ENCODE data around the gene GFI1.
"Not testable (repeated sequence)": the region's sequence is repeated elsewhere in the genome, so short reads cannot be mapped to it uniquely, and the experiment has no call there.

Gene GFI1

DNA sequence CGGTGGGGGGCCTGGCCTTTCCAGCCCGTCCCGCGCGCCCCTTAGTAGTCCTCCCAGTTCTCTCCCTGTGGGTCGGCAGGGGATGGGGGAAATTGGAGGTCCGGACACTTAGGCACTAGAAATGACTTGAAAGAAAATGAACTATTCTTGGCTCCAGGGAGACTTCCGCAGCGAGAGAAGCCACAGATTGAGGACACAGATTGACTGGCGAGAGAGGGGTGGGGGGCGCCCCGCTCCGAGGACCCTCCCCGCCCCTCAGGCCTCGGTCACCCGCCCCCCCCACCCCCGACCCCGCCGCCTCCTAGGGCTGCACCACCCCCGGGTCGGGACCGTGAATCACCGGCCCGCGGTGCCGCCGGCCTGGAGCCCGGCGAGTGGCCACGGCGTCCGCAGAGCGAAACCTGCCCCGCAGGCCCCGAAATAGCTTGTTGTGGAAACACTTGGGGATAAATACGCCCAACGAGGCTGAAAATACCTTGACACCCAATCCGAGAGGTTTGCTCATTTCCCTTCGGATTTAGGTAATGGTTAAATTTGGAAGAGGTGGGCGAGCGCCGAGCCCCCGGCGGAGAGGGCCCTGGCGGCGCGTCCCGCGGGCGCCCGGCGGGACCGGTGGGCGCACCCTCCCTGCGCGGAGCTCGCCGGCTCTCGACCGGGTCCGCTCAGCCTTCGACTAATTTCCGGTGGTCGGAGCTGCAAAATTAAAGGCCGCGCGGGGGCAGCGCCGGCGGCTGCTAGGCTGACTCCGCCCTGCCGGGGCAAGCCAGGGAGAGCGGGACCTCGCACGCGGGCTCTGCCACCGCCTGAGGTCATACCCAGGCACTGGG lies at the start of gene GFI1:
Gene GFI1, minus strand, starts transcription at position 675 of the 827 bp plus-strand sequence. CDS start 3,438 bp downstream, outside the sequence.
- DNase-seq, result peak; percentile 74

DNA sequence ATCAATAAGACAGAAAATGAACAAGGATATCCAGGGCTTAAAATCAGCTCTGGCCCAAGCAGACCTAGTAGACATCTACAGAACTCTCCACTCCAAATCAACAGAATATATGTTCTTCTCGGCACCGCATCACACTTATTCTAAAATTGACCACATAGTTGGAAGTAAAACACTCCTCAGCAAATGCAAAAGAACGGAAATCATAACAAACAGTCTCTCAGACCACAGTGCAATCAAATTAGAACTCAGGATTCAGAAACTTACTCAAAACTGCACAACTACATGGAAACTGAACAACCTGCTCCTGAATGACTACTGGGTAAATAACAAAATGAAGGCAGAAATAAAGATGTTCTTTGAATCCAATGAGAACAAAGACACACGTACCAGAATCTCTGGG lies 45.6 kb upstream of the GFI1 start:
- not testable (repeated sequence) for DNase-seq

- not testable (repeated sequence) for DNase-seq
Observed at GRCh38 chr1:92531939-92532338, 45.2 kb upstream of the GFI1 start.

DNA sequence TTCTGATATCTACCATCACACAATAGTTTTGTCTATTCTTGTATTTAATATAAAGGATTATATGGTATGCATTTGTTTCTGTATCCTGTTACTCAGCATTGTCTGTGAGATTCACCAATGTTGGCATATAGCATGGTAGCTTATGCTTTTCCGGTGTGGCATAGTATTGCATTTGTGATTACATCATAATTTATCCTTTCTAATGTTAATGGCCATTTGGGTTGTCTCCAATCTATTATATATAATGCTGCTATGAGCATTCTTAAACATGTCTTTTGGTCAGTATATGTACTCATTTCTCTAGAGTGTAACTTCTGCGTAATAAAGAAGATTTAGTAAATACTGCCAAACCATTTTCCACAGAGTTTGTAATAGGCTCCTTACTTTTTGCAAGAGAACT lies 40.9 kb upstream of the GFI1 start:
- no peak for DNase-seq

- DNase-seq, result not testable (repeated sequence)
Observed at GRCh38 chr1:92524944-92525590, 38.3 kb upstream of the GFI1 start.

- no peak for DNase-seq
Observed at GRCh38 chr1:92519043-92519442, 32.3 kb upstream of the GFI1 start.

DNA sequence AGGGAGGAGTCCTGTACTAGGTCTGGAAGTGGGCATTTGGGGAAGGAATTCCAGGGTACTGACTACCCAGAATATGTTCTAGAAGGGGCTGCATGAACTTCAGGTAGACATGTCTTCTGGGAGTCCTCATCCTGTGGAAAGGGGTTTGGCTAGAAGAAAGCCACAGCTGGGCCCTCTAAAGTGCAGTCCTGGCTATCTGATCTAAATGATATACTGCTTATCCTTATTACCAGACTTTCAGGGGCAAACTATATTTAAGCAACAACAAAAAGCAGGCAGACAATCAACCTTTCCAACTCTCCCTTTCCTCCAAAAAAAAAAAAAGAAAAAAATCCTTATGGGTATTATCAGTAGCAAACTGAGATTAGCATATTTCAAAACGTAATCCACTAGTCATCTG lies 29.8 kb upstream of the GFI1 start:
- no peak for DNase-seq

GRCh38 chr1:92515796-92516201 lies 29.1 kb upstream of the GFI1 start:
- no peak for DNase-seq

DNA sequence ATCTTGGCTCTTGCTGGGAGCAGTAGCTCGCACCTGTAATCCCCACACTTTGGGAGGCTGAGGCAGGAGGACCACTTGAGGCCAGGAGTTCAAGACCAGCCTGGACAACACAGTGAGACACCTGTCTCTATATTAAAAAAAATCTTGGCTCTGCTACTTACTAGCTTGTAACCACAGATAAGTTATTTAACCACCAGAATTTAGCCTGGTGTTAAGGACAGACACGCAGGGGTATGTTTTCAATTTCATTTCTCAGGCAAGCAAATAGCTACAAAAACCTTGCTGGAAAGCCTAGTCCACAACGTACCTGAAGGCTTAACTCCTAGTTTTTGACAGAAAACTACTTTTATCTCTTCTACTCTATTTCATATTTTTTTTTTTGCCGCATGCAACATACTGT lies 24.8 kb upstream of the GFI1 start:
- no peak for DNase-seq

GRCh38 chr1:92509619-92510018 lies 22.9 kb upstream of the GFI1 start:
- no peak for DNase-seq

GRCh38 chr1:92505015-92505692 lies 18.4 kb upstream of the GFI1 start:
- DNase-seq, result no peak

DNA sequence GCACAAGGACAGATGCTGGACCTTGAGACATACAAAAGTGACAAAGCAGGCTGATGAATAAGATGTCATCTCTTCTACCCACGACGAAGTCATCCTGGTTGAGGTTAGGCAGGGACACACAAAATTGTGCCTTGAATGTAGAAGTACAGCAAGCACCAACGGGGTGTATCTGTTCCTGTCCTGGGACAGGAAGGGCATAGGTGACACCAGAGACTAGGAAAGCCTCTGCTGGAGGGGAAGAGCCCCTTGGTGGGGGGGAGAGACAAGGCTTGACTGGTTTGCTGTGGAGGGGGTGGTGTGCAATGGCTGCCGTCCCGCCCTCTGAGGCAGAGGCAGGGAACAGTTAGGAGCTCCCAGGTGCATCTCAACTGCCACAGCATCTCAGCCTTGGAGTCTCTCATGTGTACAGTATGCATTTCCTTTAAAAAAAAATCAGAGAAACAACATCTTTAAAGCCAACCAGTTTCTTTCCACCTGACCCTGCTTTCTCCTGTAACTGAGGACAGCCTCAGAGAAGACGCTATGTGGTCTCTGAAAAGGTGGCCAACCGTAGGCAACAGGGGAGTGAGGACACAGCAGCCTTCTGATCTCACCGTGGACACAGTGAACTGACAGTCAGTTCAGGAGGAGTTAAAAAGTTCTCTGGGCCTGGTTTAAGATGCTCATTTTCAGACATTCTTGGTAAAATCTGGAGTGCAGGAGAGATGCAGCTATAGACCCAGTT lies 17.7 kb upstream of the GFI1 start:
- DNase-seq, result no peak

GRCh38 chr1:92503926-92504285 lies 17.2 kb upstream of the GFI1 start:
- DNase-seq, result no peak

DNA sequence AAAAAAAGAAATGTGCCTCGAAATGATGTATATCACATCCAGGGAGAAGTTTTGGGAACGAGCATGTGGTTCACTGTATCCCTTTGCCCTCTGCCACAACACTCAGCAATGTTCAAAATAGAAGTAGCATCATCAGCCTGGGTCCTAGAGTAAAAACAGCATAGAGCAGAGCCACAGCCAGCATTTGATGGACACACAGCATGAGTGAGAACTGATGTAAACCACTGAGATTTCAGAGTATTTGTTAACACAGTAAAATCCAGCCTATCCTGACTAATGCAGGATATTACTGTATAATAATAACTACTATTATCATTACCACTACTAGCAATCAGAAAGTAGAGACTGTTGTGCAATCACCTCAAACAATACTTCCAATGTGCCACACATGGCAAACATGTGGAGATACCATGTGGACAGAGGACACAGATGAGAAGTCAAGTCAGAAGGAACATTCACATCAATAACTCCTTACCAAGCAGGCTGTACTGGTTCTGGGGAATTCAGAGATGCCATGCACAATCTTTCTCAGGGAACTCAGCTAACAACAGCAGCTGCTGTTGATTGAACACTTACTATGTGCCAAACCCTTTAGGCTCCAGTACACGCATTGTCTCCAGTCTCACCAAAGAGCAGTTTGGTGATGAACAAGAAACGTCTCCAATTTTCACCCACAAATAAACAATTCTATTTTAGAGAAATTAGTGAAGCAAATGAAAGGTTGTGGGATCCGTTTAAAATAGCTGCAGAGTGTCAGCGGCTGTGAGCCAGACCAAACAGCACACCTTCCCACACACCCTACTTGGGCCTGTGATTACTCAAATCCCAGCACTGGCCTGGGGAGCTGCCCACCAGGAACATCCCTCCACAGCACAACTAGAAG lies 16.6 kb upstream of the GFI1 start:
- no peak for DNase-seq

GRCh38 chr1:92502247-92502646 lies 15.5 kb upstream of the GFI1 start:
- DNase-seq, result no peak

- no peak for DNase-seq
Observed at GRCh38 chr1:92500552-92500951, 13.8 kb upstream of the GFI1 start.

GRCh38 chr1:92495392-92496063 lies 8.8 kb upstream of the GFI1 start:
- DNase-seq, result no peak

- no peak for DNase-seq
Observed at GRCh38 chr1:92494485-92495141, 7.9 kb upstream of the GFI1 start.

- no peak for DNase-seq
Observed at GRCh38 chr1:92493139-92493538, 6.4 kb upstream of the GFI1 start.

DNA sequence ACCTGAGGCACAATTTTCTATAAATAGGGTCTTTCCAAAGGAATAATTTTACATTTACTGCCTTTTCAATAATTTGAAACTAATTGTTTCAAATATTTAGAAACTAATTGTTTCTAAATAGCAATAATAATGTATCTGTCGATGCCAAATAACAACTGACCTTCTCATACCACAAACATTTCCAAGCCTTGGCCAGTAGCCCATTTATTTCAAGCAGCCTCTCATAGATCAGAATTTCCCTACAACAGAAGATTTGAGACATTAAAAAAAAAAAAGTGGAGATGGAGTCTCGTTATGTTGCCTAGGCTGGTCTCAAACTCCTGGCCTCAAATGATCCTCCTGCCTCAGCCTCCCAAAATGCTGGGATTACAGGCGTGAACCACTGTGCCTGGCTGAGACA lies 2.1 kb upstream of the GFI1 start:
- no peak for DNase-seq

DNA sequence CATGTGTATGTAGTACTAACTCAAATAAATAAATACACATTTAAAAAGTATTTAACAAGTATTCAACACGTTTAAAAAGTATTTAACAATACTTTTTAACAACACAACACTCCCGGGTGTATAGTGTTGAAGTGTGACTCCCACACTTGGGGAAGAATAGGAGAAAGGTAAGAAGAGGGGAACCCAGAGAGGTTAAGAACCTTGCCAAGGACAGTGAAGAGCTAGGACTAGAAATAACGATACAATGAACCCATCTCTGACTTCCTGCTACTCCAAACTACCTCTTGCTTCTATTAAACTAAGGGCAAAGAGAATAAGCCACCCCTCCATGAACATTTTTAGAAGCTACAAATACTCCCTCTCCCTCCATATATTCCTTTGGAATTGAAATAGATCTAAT lies 1.7 kb upstream of the GFI1 start:
- DNase-seq, result no peak
